Ovary (tissue), 3 donors: ENCODE measurements around the gene GNB1.

Source experiments
- CTCF ChIP-seq, 3 donors: fragments of 450-650 bp in 2 of 3; fragments of 200-600 bp in 1 of 3; IDR thresholded peaks; one replicate each; pipeline versions ENCODE4 v1.5.1 to v1.8.0; 2016 to 2022; ENCODE audit warnings: antibody characterized with exemption in 3 of 3, mild to moderate bottlenecking in 1 of 3
- EP300 ChIP-seq: sonication (generic); formaldehyde crosslinking; IDR thresholded peaks from one replicate; pipeline ENCODE4 v1.6.1; 2017; ENCODE audit warnings: antibody characterized with exemption
- POLR2A ChIP-seq: fragments of 450-650 bp; IDR thresholded peaks from one replicate; pipeline ENCODE4 v1.6.1; 2017; ENCODE audit warnings: antibody characterized with exemption, mild to moderate bottlenecking, moderate library complexity
- donor health status: DM: no; HTN: no; CAD: no.

DNA sequence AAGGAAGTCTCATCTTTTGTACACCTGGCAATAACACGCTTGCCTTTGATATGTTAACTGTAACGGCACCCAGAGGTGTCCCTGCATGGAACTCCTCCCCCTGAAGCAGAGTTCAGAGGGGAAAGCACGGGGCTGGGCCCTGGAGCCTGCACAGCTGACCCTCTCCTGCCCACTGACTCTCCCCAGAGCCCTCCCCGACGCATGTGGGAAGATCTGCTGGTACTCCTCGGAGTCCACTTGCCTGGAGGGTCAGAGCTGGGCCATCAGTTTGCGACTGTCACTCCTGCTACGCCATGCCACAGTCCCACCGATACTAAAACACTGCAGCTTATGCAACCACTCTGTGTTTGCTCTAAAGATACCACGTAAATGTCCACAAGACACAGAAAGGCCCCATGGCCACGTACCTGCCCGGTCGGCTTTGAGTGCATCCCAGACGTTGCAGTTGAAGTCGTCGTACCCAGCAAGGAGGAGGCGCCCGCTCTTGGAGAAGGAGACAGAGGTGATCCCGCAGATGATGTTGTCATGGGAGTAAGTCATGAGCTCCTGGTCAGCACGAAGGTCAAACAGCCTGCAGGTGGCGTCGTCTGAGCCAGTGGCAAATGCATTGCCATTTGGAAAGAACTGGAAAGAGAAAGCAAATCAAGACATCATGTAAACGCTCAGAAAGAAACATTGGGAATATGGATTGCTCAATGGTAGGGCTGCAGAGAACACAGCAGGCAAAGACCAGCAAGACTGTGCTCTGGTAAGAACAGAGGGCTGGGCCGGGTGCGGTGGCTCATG is 102.0 kb downstream of the GNB1 start:
- TF ChIP-seq POLR2A (no peak), CTCF (IDR thresholded peaks at IDR 0.05) (no peak), EP300 (no peak)
